Ascending aorta (tissue), 2 donors: ENCODE results near the gene HAAO. TPM values are rescaled to one million over a fixed set of nuclear protein-coding genes. Genes with fewer than 3 reads are reported as not detected.

Source experiments
- DNase-seq, 2 donors: peaks; one replicate each; pipeline ENCODE4 v3.0.0-alpha.2; 2019; ENCODE audit warnings: low spot score in 2 of 2
- H3K27ac ChIP-seq, 2 donors: fragments of 200-600 bp; sonication (generic); one replicate each; pipeline ENCODE4 v1.5.1; 2016 to 2017; ENCODE audit warnings: mild to moderate bottlenecking in 1 of 2
- H3K27me3 ChIP-seq: fragments of 200-600 bp; sonication (generic); one replicate; pipeline ENCODE4 v1.5.1; 2017
- H3K36me3 ChIP-seq, 2 donors: fragments of 200-600 bp; sonication (generic); one replicate each; pipeline ENCODE4 v1.5.1; 2016
- H3K4me1 ChIP-seq, 2 donors: fragments of 200-600 bp; sonication (generic); one replicate each; pipeline ENCODE4 v1.5.1; 2016 to 2017; ENCODE audit warnings: mild to moderate bottlenecking in 1 of 2
- H3K4me3 ChIP-seq, 2 donors: fragments of 200-600 bp; sonication (generic); one replicate each; pipeline ENCODE4 v1.5.1; 2016 to 2017; ENCODE audit warnings: mild to moderate bottlenecking in 1 of 2
- H3K9me3 ChIP-seq, 2 donors: fragments of 200-600 bp; sonication (generic); one replicate each; pipeline ENCODE4 v1.5.1; 2016
- intact Hi-C: fragments of 100-400 bp; cut with DNase I; formaldehyde crosslinking; loops from one replicate; pipeline ENCODE4 v1.15.1; 2023
- total RNA-seq: library from RNA; depleted of rRNA; stranded (reverse); fragments of >200 nt; gene quantifications from one replicate; pipeline ENCODE4 v1.1.0, GENCODE V29; 2016
- TF ChIP-seq, protein P1 (sequence below), 3 experiments: fragments of 200-600 bp in 2 of 3; fragments of 450-650 bp in 1 of 3; sonication (generic) in 2 of 3; IDR thresholded peaks; one replicate each; pipeline ENCODE4 v1.5.1; 2016 to 2019; ENCODE audit warnings: antibody characterized with exemption in 3 of 3, mild to moderate bottlenecking in 1 of 3, moderate library complexity in 1 of 3

HAAO gene
- total RNA-seq, 1 donor from 2014 or later = 7.2 TPM

DNA sequence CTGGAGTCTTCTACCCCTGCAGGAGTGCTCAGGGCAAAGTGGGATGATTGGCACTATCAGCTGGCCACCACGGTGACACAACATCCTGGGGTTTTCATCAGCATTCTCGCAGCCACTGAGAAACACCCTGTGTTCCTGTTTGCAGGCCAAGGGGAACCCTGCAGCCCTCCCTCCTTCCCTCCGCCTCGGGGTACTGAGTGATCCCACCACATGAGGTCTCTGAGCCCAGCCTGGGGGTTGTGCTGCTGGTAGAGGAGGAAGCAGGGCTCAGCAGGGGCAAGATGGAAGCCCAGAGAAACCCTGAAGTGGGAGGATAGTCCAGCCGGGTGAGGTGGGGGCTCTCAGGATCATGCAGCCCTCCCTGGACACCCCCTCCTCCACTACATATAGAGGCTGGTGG lies 28.3 kb downstream of the HAAO start, which contains the start of gene OXER1:
OXER1 (minus strand) TSS at position 40 of the 400 bp plus-strand sequence. CDS start 73 bp downstream, outside the sequence.
- no peak for DNase-seq
- no peaks in the 10 kb centered on the region for H3K4me1 ChIP-seq
- H3K4me3 ChIP-seq = no peak within 1 kb of the TSS
- no peaks in the 10 kb centered on the region for H3K27me3 ChIP-seq
- H3K27ac ChIP-seq = no peak within 1 kb of the TSS
- H3K9me3 ChIP-seq = no peaks in the 10 kb centered on the region
- H3K36me3 ChIP-seq = no peaks in the 10 kb centered on the region
- TF ChIP-seq, protein P1, sequence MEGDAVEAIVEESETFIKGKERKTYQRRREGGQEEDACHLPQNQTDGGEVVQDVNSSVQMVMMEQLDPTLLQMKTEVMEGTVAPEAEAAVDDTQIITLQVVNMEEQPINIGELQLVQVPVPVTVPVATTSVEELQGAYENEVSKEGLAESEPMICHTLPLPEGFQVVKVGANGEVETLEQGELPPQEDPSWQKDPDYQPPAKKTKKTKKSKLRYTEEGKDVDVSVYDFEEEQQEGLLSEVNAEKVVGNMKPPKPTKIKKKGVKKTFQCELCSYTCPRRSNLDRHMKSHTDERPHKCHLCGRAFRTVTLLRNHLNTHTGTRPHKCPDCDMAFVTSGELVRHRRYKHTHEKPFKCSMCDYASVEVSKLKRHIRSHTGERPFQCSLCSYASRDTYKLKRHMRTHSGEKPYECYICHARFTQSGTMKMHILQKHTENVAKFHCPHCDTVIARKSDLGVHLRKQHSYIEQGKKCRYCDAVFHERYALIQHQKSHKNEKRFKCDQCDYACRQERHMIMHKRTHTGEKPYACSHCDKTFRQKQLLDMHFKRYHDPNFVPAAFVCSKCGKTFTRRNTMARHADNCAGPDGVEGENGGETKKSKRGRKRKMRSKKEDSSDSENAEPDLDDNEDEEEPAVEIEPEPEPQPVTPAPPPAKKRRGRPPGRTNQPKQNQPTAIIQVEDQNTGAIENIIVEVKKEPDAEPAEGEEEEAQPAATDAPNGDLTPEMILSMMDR (IDR thresholded peaks at IDR 0.05) = no peak
- intact Hi-C loops = no loop called here

DNA sequence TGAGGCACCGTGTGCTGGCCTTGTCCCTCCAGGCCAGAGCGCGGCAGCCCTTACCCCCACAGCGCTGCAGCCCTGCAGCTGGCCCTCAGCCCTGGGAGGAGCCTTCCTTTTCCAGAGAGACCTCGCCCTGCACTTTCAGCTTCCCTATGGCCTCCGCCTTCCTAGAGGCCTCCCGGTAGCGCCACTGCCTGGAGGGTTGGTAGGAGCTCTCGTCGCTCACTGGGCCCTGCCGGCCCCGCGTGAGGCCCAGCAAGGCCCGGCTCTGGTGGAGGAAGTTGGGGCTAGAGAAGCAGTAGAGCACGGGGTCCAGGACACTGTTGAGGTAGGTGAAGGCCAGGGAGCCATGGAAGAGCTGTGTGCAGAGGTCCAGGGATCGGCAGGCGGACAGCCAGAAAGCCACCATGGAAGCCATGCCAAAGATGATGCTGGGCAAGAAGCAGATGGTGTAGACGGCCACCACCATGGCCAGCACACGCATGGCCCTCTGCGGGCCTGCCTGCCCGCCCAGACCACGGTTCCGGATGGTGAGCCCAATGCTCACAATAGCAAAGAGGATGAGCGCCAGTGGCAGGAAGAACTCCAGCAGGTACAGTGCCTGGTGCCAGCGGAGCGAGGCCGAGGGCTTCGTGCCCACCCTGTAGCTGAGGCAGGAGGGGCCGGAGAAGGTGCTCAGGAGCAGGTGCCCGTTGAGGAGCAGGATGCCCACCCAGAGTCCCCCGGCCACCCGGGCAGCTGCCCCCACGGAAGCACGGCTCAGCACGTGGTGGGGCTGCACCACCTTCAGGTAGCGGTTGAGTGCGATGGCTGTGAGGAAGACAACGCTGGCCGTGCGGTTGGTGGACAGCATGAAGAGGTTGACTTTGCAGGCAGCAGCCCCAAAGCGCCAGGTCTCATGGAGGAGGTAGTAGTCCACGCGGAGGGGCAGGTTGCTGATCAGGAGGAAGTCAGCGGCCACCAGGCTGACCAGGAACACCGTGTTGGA lies 29.3 kb downstream of the HAAO start:
- intact Hi-C loops = no loop called here
- Histone ChIP-seq H3K27me3 (no peaks in the 10 kb centered on the region), H3K9me3 (no peaks in the 10 kb centered on the region), H3K27ac (no peak overlapping the region), H3K36me3 (no peaks in the 10 kb centered on the region), H3K4me3 (no peak overlapping the region), H3K4me1 (no peaks in the 10 kb centered on the region)
- TF ChIP-seq, protein P1 (IDR thresholded peaks at IDR 0.05) = no peak
- no peak for DNase-seq

- H3K4me1 ChIP-seq = no peaks in the 10 kb centered on the region
- H3K27ac ChIP-seq = no peak overlapping the region
- TF ChIP-seq, protein P1 (IDR thresholded peaks at IDR 0.05) = no peak
- no peak overlapping the region for H3K4me3 ChIP-seq
- H3K36me3 ChIP-seq = no peaks in the 10 kb centered on the region
- DNase-seq = no peak
- no peaks in the 10 kb centered on the region for H3K9me3 ChIP-seq
- intact Hi-C loops = no loop called here
- H3K27me3 ChIP-seq = no peaks in the 10 kb centered on the region
Observed at GRCh38 chr2:42762155-42762554, 30.2 kb downstream of the HAAO start.

DNA sequence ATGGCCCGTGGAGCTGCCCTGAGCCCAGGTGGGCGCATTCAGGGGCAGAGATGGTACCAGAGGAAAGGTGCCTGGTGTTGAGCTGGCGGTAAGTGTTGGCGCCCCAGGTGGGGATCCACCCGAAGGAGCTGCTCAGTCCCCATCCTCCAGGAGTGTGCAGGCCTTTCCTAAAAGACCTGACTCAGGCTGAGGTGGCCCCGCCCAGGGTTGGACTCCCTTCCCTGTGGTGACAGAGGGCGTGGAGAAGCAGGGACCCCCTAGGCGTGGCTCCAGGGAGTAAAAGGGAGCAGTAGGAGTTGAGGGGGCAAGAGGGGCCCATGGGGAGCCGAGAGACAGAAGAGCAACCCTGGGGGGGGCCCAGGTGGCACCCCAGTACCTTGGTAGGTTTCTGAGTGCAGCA lies 30.8 kb downstream of the HAAO start:
- no peak for DNase-seq
- TF ChIP-seq, protein P1 (IDR thresholded peaks at IDR 0.05) = no peak
- Histone ChIP-seq H3K9me3 (no peaks in the 10 kb centered on the region), H3K36me3 (no peaks in the 10 kb centered on the region), H3K27ac (no peak overlapping the region), H3K4me1 (no peaks in the 10 kb centered on the region), H3K27me3 (no peaks in the 10 kb centered on the region), H3K4me3 (no peak overlapping the region)
- intact Hi-C loops = no loop called here

- no peaks in the 10 kb centered on the region for H3K36me3 ChIP-seq
- H3K9me3 ChIP-seq = no peaks in the 10 kb centered on the region
- H3K4me1 ChIP-seq = peaks cover 0 to 16% of the 10 kb centered on the region in 2 donors
- intact Hi-C loops = no loop called here
- TF ChIP-seq, protein P1 (IDR thresholded peaks at IDR 0.05) = no peak
- no peak overlapping the region for H3K27ac ChIP-seq
- DNase-seq = no peak
- H3K4me3 ChIP-seq = no peak overlapping the region
- no peaks in the 10 kb centered on the region for H3K27me3 ChIP-seq
Observed at GRCh38 chr2:42758751-42759150, 33.6 kb downstream of the HAAO start.
